Activated CD4-positive, alpha-beta T cell treated with anti-CD3 and anti-CD28 coated beads, Interleukin-2, amount 50 U/mL, for 24 hours (primary cell): Measurements from ENCODE around the gene SGCA.

ENCODE experiments used
- DNase-seq, 2 donors: peaks; one replicate each; pipeline ENCODE4 v3.0.0-alpha.2; 2020; ENCODE audit warnings: low read depth in 1 of 2, low spot score in 1 of 2

The SGCA gene

GRCh38 chr17:50149091-50149416 lies 16.8 kb upstream of the SGCA start:
- no peak for DNase-seq

DNA sequence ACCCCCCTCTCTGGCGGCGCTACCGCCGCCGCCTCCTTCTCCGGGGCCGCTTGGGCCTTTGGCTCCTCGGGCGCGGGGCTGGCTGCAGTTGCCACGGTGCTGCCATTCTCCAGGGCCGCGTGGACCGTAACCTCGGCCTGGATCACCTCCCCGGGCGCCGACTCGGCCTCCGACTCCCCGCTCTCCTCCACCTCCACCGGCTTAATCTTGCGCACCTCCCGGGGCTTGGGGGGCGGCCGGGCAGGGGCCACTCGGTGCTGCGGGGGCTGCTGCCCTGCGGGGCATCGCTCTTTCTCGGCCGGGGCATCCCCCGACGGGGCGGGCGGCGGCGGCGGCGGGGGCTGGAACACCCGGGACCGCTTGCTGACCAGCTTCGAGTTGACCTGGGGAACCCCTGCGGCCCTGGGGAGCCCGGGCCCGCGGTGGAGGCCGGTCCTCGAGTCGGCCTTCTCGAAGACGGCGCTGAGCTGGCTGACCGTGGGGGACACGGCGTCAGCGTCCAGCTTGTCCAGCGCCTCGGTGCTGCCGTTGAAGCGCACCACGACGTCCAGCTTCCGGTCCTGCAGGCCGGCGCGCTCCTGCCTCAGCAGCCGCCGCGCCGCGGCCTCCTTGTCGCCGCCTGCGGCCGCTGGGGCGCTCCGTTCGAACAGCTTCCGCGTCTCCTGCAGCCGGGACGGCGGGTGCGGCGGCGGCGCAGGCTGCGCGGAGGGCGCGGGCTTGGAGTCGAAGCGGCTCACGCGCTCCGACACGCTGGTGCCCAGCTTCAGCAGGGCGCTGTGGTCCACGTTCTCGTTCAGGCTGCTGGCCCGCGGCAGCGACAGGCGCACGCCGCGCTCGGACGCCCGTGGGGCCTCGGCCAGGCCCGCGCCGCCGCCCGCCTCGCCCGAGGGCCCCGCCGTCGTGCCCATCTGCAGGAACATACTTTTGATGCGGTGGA lies 16.1 kb upstream of the SGCA start:
- DNase-seq, result no peak

- no peak for DNase-seq
Measured at GRCh38 chr17:50150354-50151040, 15.3 kb upstream of the SGCA start, which contains the start of gene PPP1R9B. TSS of gene PPP1R9B (minus strand) at chr17:50150677. CDS start at chr17:50150513, 164 bp downstream.

DNA sequence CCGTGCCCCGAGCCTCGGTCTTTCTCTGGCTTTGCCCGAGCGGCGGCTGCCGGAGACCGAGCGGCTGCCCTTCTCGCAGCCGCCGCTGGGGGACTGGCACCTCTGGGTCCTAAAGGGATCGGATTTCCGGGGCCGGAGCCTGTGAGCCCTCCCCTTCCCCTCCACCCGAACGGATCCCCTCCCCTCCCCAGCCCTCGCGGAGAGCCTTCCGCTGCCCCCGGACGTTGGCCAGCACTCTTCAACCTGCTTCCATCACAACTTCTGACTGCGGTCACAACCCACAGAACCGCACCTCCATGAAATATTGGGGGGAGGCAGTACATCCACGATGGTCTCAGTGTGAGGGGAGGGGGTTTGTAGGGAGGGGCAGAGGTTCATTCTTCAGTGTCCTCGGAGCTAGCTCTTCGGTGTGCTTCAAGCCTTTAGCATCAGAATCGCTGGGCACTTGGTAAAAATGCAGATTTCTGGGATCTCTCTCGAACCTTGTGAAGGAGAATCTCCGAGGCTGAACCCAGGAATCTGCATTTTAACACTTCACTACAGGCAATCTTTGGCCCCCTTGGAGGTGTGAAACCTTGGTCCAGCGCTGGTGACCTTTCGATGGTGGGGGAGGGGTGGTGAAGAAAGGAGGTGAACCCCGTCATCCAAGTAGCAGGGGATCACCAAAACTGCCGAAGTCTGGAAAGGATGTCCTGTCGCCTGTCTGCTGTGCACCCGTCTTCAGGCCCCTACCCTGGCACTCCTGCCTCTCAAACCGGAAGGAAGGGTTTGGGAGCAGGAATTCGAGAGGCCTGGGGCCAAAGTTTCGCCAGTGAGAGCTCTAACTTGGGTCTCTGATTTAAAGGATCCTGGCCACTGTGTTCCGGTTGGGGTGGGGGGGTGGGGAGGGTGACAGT lies 14.5 kb upstream of the SGCA start:
- DNase-seq, result peak; percentile 67 to 80

DNA sequence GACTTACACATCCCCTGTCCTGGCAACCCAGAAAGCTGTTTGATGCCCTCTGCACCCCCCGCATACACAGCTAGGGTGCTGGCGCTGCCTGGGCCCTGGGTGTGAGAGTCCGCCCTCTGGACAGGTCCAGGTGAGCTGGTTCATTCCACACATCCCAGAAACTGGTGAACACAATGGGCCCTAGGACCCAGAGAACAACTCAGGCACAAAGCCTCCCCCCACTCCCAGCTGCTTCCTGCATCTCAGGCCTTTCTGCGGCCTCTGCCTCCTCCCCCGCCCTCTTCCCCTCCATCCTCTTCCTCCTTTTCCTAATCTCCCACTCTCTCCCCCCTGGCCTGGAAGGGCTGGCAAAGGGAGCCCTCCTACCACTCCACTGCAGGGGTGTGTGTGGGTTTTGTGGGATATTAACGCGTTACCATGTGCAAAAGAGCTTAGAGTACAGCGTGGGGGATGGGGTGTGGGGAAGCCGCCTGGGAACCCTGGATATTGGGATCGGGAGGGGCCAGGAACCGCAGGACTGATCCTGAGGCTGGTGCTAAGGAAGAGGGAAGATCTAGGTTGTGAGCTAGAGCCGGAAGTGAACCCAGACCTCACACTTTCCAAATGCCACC lies 13.8 kb upstream of the SGCA start:
- no peak for DNase-seq

GRCh38 chr17:50152736-50153135 lies 13.1 kb upstream of the SGCA start:
- no peak for DNase-seq

DNA sequence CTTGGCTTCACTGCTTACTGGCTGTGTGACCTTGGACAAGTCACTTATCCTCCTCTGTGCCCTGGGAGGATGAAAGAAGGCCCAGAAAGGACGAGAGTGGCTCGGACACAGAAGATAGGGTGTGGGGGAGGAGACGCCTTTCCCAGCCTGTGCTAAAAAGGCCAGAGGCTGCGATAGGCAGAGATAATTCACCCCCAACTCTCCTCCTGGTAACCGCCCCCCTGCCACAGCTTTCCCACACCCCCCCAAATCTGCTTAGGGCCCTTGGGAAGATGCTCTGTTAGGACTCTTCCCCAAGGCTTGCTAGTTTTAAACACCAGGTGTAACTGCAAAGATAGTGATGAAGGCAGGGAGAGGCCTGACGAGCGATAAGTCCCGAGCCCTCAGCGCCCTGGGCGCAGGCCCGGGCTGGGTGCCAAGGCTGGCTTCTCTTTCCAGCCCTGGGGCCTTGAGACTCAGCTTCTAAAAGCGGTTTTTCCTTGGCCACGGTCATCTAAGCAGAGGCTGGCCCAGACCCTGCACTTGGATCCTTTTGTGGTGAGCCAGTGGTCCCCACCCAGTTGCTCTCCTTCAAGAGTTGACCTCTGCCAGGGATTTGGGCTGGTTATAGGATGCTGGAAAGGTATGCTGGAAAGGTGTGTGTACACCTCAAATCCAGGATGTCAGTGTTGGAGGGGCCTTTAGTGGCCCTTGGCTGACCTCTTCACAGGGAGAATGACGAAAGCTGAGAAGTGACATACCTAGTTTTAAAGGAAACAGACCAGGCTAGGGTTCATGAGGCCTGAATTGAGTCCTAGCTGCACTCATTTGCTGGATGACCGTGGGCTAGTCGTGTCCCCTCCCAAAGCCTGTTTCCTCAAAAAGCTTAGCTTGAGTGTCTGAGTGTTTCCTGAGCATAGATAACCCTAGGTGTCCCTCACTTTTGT lies 11.9 kb upstream of the SGCA start:
- no peak for DNase-seq

DNA sequence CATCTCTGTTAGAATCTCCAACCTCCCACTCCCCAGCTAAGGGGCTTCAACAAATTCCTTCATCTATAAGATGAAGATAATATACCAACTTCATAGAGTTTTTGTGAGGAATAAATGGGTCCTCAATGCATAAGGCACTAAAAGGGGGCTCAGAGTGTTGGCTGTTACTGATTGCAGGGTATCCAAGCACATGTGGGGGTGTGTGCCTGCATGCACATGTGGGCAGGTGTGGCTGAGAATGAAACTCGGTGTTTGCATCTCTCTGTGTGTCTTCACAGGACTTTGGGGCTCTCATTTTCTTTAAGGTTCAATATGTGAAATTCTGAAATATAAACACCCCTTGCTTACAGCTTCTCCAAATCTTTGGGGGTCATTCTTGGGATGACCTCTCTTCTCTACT lies 11.2 kb upstream of the SGCA start:
- no peak for DNase-seq

GRCh38 chr17:50155115-50155819 lies 10.5 kb upstream of the SGCA start:
- no peak for DNase-seq

DNA sequence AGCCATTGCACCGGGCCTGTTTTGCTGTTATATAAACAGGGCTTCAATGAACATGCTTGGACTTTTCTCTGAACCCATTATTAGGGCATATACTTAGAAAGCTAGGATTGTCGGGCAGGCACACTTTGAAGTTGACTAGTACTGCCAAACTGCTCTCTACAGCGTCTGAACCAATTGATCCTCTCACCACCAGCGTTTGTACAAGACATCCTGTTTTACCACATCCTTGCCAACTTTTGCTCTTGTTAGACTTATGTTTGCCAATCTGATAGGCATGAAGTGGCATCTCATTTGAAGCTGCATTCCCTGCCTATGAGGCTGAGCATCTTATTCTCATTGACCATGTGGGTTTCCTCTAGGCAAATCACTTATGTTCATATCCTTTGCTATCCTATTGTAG lies 7.9 kb upstream of the SGCA start:
- DNase-seq, result no peak

DNA sequence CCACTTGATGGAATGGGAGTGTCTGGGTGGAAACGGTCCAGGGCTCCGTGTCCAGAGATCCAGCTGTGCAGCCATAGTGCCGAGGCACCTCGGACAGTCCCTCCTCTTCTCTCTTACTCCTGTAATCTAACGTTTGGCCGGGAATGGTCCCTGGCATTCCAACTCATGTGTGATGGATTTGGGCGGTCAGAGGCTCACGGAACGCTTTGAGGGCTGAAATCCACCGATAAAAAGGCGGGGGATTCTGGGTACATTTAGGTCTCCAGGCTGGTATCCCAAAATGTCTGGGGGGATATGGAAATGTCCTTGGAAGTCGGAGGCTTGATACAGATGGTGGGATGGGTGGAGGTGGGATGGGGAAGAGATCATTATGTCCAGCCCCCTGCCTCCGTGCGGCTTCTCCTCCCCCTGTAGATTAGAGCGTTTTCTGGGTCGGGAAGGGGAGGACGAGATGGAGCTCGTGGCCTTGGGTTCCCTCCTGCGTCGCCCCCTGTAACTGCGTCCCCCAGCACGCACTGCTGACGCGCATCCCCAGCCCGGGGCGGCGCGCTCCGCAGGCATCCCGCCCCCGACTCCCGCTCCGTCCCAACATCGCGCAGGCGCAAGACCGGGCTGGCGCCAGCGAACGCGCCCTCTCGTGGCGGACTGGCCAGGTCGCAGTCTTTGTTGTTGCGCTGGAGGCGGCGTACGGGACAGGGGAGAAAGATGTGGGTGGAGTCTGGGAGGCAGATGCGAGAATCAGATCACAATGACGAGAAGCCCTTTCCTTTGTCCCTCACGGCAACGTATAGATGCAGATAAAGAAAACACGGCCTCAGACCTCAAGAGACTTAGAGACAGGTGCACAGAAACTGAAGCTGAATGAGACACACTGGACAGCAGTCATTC lies 4.5 kb upstream of the SGCA start:
- DNase-seq, result peak; percentile 94

DNA sequence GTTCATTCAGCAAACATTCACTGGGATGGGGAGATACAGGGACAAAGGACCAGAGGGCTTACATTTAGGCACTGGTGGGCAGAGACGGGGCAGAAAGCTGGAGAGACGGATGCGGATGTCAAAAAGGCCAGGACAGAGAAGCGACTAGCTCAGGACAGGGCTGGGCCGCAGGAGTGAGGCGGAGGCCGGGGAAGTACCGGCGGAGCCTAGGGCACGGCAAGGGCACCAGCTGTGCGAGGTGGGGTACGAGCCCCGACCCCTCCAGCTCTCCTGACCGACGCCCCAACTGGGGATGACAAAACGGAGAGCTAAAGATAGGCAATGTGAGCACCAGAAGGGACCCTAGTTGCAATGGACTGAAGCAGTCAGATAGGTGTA lies 3.9 kb upstream of the SGCA start:
- no peak for DNase-seq

DNA sequence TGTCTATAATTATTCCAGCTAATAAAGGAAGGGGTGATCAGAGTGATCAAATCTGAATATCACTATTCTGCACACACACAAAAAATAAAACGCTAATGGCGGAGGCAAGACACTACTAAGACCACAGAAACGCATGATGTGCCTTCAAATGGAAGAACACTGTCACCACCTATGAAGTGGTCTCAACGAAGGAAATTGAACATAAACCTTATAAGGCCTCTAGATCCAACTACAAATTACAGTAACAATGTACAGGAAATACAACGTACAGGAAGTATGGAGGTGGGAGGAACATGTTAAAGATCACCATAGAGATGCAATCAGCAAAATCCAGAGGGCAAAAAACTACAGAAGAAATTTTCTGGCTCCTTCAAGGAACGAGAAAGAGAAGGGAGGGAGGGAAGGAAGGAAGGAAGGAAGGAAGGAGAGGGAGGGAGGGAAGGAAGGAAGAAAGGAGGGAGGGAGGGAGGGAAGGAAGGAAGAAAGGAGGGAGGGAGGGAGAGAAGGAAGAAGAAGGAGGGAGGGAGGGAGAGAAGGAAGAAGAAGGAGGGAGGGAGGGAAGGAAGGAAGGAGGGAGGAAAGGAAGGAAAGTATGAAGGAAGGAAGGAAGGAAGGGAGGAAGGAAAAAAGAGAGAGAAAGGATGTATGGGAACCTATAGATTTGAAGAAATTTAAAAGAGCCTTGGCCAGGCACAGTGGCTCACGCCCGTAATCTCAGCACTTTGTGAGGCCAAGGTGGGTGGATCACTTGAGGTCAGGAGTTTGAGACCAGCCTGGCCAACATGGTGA lies 3.1 kb upstream of the SGCA start:
- DNase-seq, result no peak

DNA sequence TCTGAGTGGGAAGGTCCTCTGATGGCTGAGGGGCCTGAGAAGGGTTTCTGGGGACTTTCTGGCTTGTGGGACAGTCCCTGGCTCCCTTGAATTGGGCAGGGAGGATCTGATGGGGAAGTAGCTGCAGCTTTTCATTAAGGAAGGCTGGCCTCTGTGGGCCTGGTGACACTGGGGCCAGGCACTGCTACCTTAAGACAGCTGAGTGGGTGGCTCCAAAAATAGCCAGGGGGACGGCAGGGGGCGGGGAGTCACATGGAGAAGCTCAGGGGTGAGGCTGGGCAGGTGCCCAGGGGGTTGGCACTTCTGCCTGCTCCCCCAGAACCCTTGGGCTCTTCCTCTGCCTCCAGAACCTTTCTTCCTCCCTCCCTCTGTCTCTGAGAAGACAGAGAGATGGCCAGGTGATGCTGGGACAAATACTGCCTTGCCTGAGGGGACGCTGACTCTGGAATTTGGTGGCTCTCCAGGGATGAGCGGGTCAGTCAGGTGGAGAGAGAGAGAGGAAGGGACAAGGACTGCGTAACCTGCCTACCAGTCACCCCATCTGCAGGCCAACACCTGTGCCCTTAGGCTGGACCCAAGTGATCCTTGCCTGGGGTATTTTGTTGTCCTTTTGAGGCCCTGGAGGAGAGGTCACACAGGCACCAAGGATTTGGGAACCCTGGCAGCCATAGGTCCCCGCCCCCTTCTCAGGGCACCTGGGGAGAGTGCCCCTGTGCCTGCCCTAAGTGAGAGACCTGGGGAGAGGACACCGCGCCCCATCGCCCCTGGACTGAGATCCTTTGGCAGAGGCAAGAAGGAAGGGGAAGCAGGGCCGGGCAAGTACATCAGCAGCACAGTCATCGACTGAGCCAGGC lies 1.7 kb upstream of the SGCA start:
- no peak for DNase-seq

DNA sequence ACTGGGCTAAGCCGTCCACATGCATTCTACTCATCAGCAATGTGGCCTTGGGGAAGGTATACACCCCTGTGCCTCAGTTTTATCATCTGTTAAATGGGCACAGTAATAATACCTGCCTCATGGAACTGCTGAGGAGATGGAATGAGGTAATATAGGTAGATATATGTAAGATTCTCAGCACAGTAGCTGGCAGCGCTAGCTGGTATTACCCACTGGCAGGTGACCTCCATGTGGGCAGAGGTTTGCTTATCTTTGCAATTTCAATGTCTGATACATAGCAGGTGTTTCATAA lies 1.2 kb upstream of the SGCA start:
- DNase-seq, result no peak

- no peak for DNase-seq
Measured at GRCh38 chr17:50165066-50165465, 739 bp upstream of the SGCA start.

DNA sequence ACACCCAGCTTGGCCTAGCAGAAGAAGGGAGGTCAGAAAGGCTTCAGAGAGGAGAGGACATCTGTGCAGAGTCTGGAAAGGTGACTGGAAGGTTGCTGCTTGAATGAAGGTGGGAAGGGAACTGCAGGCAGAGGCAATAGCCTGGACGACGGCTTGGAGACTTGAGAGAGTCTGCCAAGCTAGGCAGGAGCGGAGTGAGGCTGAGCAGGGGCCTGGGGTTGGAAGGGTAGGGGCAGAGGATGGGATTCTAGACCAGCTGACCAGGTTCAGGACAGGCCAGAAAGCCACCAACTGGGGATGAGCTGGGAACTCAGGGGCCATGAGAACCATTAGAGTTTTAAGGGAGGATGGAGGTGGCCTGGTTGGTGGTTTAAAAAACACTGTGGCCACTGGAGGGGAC lies 339 bp upstream of the SGCA start:
- DNase-seq, result no peak
